Tibial nerve (tissue), 4 donors: ENCODE measurements around the gene CMSS1. TPM values are rescaled to one million over a fixed set of nuclear protein-coding genes. Genes with fewer than 3 reads are reported as not detected.

Experiments
- DNase-seq, 2 donors: peaks; one replicate each; pipeline ENCODE4 v3.0.0-alpha.2; 2019; ENCODE audit warnings: low spot score in 2 of 2
- H3K27ac ChIP-seq, 4 donors: fragments of 200-600 bp; sonication (generic) in 3 of 4; one replicate each; pipeline ENCODE4 v1.5.1; 2017 to 2019; ENCODE audit warnings: mild to moderate bottlenecking in 1 of 4
- H3K27me3 ChIP-seq, 2 donors: fragments of 200-600 bp; sonication (generic) in 1 of 2; one replicate each; pipeline versions ENCODE4 v1.5.1 to v1.6.0; 2017 to 2019
- H3K36me3 ChIP-seq, 3 donors: fragments of 200-600 bp; sonication (generic); one replicate each; pipeline ENCODE4 v1.5.1; 2018 to 2019
- H3K4me1 ChIP-seq, 4 donors: fragments of 200-600 bp; sonication (generic) in 3 of 4; one replicate each; pipeline ENCODE4 v1.5.1; 2017 to 2019
- H3K4me3 ChIP-seq, 4 donors: fragments of 200-600 bp; sonication (generic) in 3 of 4; one replicate each; pipeline ENCODE4 v1.5.1; 2017 to 2019; ENCODE audit warnings: mild to moderate bottlenecking in 1 of 4, moderate library complexity in 1 of 4
- H3K9me3 ChIP-seq, 4 donors: fragments of 200-600 bp; sonication (generic) in 3 of 4; one replicate each; pipeline ENCODE4 v1.5.1; 2017 to 2019
- CTCF ChIP-seq, 5 experiments: fragments of 200-600 bp in 3 of 5; fragments of 450-650 bp in 2 of 5; sonication (generic) in 3 of 5; IDR thresholded peaks; one replicate each; pipeline ENCODE4 v1.5.1; 2016 to 2019; ENCODE audit warnings: antibody characterized with exemption in 5 of 5, mild to moderate bottlenecking in 3 of 5, moderate library complexity in 2 of 5
- EP300 ChIP-seq, 2 donors: sonication (generic); formaldehyde crosslinking; IDR thresholded peaks; one replicate each; pipeline ENCODE4 v1.6.1; 2017; ENCODE audit warnings: antibody characterized with exemption in 2 of 2, mild to moderate bottlenecking in 1 of 2
- POLR2A ChIP-seq, 2 donors: fragments of 450-650 bp; IDR thresholded peaks; one replicate each; pipeline ENCODE4 v1.6.1; 2017; ENCODE audit warnings: antibody characterized with exemption in 2 of 2, mild to moderate bottlenecking in 2 of 2, moderate library complexity in 2 of 2
- WGBS, 2 donors: methylation state at CpG; one replicate each; pipeline ENCODE4 v1.1.5; 2018; 5-methylcytosine and 5-hydroxymethylcytosine counted together
- total RNA-seq, 4 donors: library from RNA; depleted of rRNA; stranded (reverse); fragments of >200 nt; gene quantifications; one replicate each; pipeline ENCODE4 v1.1.0, GENCODE V29; 2016

Gene CMSS1
- total RNA-seq, 4 donors from 2014 or later = 5.5 to 29.1 (median 15.7) TPM

- Histone ChIP-seq H3K27me3 (no peaks in the 10 kb centered on the region), H3K4me1 (peaks cover 0 to 29% (median 0%) of the 10 kb centered on the region in 4 donors), H3K4me3 (no peak overlapping the region), H3K27ac (no peak overlapping the region), H3K36me3 (no peaks in the 10 kb centered on the region), H3K9me3 (peaks cover 0 to 5% (median 0%) of the 10 kb centered on the region in 4 donors)
- TF ChIP-seq POLR2A (IDR thresholded peaks at IDR 0.05) = no peak
- no peak for TF ChIP-seq EP300 (IDR thresholded peaks at IDR 0.05)
- no peak for TF ChIP-seq CTCF (IDR thresholded peaks at IDR 0.05)
- 98 to 100% methylated on average over 1 of the region's 1 CpG for WGBS, 2 donors
- no peak for DNase-seq
These were observed 67.4 kb downstream of the CMSS1 start for GRCh38 chr3:99885085-99885484.

- no peak overlapping the region for H3K27ac ChIP-seq
- no peak for DNase-seq
- no peak overlapping the region for H3K4me3 ChIP-seq
- H3K4me1 ChIP-seq = peaks cover 0 to 26% (median 0%) of the 10 kb centered on the region in 4 donors
- TF ChIP-seq EP300 (IDR thresholded peaks at IDR 0.05) (no peak), POLR2A (IDR thresholded peaks at IDR 0.05) (no peak), CTCF (IDR thresholded peaks at IDR 0.05) (no peak)
- H3K27me3 ChIP-seq = no peaks in the 10 kb centered on the region
- 93 to 97% methylated on average over 3 of the region's 3 CpGs for WGBS, 2 donors
- H3K36me3 ChIP-seq = no peaks in the 10 kb centered on the region
- H3K9me3 ChIP-seq = peaks cover 0 to 6% (median 0%) of the 10 kb centered on the region in 4 donors
These were observed 68.2 kb downstream of the CMSS1 start for GRCh38 chr3:99885851-99886250.

- TF ChIP-seq EP300 (IDR thresholded peaks at IDR 0.05) (no peak), CTCF (IDR thresholded peaks at IDR 0.05) (no peak), POLR2A (IDR thresholded peaks at IDR 0.05) (no peak)
- no peaks in the 10 kb centered on the region for H3K27me3 ChIP-seq
- 88 to 90% methylated on average over 2 of the region's 2 CpGs for WGBS, 2 donors
- peaks cover 0 to 7% (median 0%) of the 10 kb centered on the region in 4 donors for H3K4me1 ChIP-seq
- no peaks in the 10 kb centered on the region for H3K36me3 ChIP-seq
- no peak overlapping the region for H3K4me3 ChIP-seq
- peaks cover 0 to 6% (median 0%) of the 10 kb centered on the region in 4 donors for H3K9me3 ChIP-seq
- DNase-seq = no peak
- no peak overlapping the region for H3K27ac ChIP-seq
These were observed 74.1 kb downstream of the CMSS1 start for GRCh38 chr3:99891610-99892285.

GRCh38 chr3:99892332-99892731 lies 74.7 kb downstream of the CMSS1 start:
- no peak for DNase-seq
- no peak overlapping the region for H3K27ac ChIP-seq
- peaks cover 0 to 7% (median 0%) of the 10 kb centered on the region in 4 donors for H3K4me1 ChIP-seq
- H3K36me3 ChIP-seq = no peaks in the 10 kb centered on the region
- no peaks in the 10 kb centered on the region for H3K27me3 ChIP-seq
- H3K9me3 ChIP-seq = peaks cover 0 to 6% (median 0%) of the 10 kb centered on the region in 4 donors
- TF ChIP-seq POLR2A (IDR thresholded peaks at IDR 0.05) (no peak), CTCF (IDR thresholded peaks at IDR 0.05) (no peak), EP300 (IDR thresholded peaks at IDR 0.05) (no peak)
- H3K4me3 ChIP-seq = no peak overlapping the region

- H3K27ac ChIP-seq = no peak overlapping the region
- H3K36me3 ChIP-seq = no peaks in the 10 kb centered on the region
- no peaks in the 10 kb centered on the region for H3K27me3 ChIP-seq
- TF ChIP-seq EP300 (IDR thresholded peaks at IDR 0.05) (no peak), POLR2A (IDR thresholded peaks at IDR 0.05) (no peak), CTCF (IDR thresholded peaks at IDR 0.05) (no peak)
- no peak overlapping the region for H3K4me3 ChIP-seq
- WGBS, 2 donors = 90 to 91% methylated on average over 3 of the region's 3 CpGs
- DNase-seq = no peak
- peaks cover 0 to 11% (median 0%) of the 10 kb centered on the region in 4 donors for H3K4me1 ChIP-seq
- no peaks in the 10 kb centered on the region for H3K9me3 ChIP-seq
These were observed 77.6 kb downstream of the CMSS1 start for GRCh38 chr3:99895131-99895696.
